Left kidney (tissue), 8 donors: ENCODE results near the gene IPO5. TPM values are rescaled to one million over a fixed set of nuclear protein-coding genes. Genes with fewer than 3 reads are reported as not detected.

Experiments used
- DNase-seq: peaks from one replicate; pipeline ENCODE4 v3.0.0-alpha.2; 2013
- long read RNA-seq, 8 donors: transcript quantifications; one replicate each; lab custom pipeline, GENCODE V29; 2026
- polyA plus RNA-seq: library from polyadenylated mRNA; unstranded; fragments of 120-200 nt; gene quantifications from one replicate; pipeline ENCODE4 v1.2.1, GENCODE V29; 2013; ENCODE audit not compliant: insufficient read length

Gene IPO5
- polyA plus RNA-seq = 211 TPM
- long read RNA-seq, donor 1, transcript IPO5-222 (26 exons, 3,419 nt) = major isoform, 17 of 46 reads
- long read RNA-seq, donor 1, partial matches to known transcripts = 28 of 46 reads
- long read RNA-seq, donor 1, other reads (novel, unspliced or antisense) = 0 of 46 reads
- long read RNA-seq, donor 2, transcript IPO5-222 (26 exons, 3,419 nt) = major isoform, 13 of 32 reads
- long read RNA-seq, donor 2, partial matches to known transcripts = 18 of 32 reads
- long read RNA-seq, donor 2, other reads (novel, unspliced or antisense) = 0 of 32 reads
- long read RNA-seq, donor 3, transcript IPO5-222 (26 exons, 3,419 nt) = major isoform, 9 of 30 reads
- long read RNA-seq, donor 3, partial matches to known transcripts = 20 of 30 reads
- long read RNA-seq, donor 3, other reads (novel, unspliced or antisense) = 0 of 30 reads
- long read RNA-seq, donor 4, partial matches to known transcripts = 6 of 6 reads
- long read RNA-seq, donor 4, other reads (novel, unspliced or antisense) = 0 of 6 reads
- long read RNA-seq, donor 5, transcript IPO5-222 (26 exons, 3,419 nt) = major isoform, 22 of 40 reads
- long read RNA-seq, donor 5, partial matches to known transcripts = 18 of 40 reads
- long read RNA-seq, donor 5, other reads (novel, unspliced or antisense) = 0 of 40 reads
- long read RNA-seq, donor 6, transcript IPO5-222 (26 exons, 3,419 nt) = major isoform, 7 of 28 reads
- long read RNA-seq, donor 6, partial matches to known transcripts = 20 of 28 reads
- long read RNA-seq, donor 6, other reads (novel, unspliced or antisense) = 0 of 28 reads
- long read RNA-seq, donor 7, transcript IPO5-222 (26 exons, 3,419 nt) = major isoform, 18 of 48 reads
- long read RNA-seq, donor 7, partial matches to known transcripts = 28 of 48 reads
- long read RNA-seq, donor 7, other reads (novel, unspliced or antisense) = 0 of 48 reads
- long read RNA-seq, donor 8, transcript IPO5-222 (26 exons, 3,419 nt) = major isoform, 8 of 9 reads
- long read RNA-seq, donor 8, partial matches to known transcripts = 0 of 9 reads
- long read RNA-seq, donor 8, other reads (novel, unspliced or antisense) = 0 of 9 reads

DNA sequence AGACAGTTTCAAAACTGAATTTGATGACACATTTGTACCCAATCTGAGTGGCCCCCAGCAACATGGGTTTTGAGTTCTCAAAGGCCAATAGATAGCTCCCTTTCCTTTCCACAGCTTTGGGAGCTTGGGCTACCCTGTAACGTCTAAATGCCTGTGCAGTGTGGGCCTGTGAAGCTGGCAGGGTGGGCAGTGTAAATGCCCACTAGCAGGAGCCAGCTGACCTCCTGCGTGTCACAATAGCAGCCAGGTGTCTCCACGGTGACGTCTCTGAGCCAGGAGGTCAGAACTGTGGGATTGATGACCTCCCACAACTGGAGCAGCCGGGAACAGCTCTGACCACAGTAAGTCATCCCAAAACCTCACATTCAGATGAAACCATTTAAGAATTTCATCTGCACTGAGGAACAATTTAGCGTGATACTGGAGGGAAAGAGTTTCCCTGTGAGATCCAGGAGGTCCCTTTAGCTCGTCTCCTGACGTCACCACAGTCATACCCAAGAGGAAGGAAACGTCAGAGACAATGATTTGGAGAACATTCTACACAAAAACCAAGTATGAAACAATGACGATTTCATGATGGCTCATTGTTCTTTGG, at the start of gene IPO5:
TSS of gene IPO5 (plus strand) at position 300 of the 595 bp plus-strand sequence. CDS start 23,022 bp downstream, outside the sequence.
- DNase-seq = no peak

DNA sequence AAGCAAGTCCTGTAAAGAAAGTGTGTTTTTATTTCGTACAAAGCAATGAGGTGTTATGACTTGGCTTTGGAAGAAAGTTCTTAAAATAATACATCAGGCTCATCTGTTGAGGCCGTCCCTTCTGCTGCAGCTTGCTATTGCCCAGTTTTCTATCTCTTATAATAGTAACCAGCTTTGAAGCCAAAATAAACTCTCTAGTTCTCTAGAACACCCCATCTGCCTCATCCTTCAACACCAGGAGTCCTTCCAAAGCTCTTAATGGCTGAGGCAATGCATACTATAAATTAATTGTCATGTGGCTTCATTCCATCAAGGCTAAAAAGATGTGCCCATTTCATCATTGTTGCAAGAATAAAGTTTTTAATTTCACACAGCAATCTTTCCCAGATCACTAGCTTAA, 49.4 kb upstream of the IPO5 start:
- DNase-seq = no peak

DNA sequence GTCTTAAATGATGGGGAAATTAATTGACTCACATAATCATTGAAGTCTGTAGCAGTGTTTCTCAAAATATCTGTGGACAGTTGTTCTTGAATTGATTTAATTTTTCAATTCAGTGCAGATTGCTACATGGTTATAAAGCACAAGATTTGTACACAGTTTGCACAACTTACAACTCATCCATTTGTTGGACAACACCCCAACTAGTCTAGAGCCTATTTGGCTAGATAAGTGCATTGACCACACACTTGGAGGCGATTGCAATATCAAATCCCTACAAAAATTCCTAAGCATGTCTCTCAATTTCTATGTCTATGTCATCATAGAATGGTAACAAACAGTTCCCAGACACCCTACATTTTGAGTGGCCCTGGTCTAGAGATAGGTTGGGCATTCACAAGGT, 48.0 kb upstream of the IPO5 start:
- DNase-seq = no peak

DNA sequence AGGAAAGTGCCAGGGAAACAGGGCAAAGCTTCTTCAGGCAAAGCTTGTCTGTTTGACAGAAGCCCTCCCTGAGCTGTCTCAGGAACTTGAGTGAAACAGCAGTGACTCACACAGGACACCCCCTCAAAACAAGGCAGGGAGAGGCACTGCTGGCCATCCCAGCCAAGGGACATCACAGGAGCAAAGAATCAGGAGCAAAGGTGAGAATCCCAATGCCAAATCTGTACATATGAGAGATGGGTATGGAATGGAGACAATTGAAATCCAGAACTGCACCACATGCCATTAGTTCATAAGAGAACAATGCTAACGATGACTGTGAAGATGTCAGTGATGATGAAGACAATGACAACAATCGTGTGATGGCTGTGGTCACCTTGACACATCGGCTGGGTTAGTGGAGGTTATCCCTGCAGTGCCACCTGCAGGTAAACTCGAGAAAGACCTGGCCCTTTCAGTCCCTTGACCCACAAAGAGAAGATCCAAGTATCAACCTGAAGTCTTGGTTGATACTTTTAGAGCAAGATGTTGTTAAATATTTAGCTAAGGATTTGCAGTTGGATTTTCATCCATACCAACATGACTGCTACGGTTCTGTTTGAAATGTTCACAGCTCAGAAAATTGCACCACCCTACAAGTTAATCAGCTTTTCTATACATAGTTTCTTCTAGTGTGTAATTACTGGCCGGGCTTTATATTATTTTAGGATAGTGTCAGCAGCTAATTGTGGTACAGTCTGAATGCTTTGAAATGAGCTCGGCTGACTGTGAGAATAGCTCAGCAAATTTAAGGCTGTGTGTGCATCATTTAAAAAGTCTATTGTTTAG, 42.0 kb upstream of the IPO5 start:
- DNase-seq = no peak

DNA sequence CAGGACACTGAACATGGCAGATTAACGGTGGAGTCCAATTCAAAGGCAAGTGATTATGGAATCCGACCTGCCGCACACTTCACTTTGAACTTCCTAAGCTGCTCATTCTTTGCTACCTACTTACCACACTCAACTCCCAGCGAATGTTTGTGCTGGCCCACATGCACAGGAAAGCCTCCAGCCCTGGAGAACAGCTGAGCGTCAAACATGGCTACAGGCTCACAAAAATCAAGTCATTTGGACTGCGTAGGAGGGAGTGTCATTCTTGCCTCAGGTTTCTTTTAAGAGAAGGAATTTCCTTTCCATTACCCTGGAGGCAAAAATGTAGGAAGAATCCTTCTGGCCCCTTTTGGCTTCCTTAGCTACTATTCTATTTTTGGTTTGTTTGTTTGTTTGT, 41.3 kb upstream of the IPO5 start:
- DNase-seq = no peak

DNA sequence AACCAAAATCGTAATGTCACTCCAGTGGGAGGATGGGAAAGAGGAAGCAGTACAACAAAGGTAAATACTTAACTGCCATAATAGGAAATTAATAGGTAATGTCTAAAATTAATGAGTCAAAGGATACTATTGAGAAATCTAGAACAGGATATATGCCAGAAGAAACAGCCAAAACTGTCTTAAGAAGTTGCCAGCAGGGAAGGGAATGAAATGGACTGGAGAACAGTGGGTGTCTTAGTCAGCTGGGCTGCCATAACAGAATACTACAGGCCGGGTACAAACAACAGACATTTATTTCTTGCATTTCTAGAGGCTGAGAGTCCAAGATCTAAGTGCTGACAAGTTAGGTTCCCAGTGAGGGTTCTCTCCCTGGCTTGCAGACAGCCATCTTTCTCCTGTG, 40.3 kb upstream of the IPO5 start:
- DNase-seq = no peak

DNA sequence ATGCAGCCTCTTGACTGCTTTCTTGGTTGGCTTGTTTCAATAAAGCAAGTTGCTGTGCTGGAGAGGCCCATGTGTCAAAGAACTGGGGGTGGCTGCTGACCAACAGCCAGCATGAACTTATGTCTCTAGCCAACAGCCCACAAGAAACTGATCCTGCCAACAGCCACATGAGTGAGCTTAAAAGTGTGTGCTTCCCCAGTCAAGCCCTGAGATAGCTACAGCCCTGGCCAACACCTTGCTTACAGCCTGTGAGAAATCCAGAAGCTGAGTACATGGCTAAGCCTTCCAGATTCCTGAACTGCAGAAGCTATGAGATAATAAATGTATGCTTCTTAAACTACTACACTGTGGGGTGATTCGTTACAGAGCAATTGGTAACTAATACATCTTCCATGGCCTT, 38.9 kb upstream of the IPO5 start:
- no peak for DNase-seq

DNA sequence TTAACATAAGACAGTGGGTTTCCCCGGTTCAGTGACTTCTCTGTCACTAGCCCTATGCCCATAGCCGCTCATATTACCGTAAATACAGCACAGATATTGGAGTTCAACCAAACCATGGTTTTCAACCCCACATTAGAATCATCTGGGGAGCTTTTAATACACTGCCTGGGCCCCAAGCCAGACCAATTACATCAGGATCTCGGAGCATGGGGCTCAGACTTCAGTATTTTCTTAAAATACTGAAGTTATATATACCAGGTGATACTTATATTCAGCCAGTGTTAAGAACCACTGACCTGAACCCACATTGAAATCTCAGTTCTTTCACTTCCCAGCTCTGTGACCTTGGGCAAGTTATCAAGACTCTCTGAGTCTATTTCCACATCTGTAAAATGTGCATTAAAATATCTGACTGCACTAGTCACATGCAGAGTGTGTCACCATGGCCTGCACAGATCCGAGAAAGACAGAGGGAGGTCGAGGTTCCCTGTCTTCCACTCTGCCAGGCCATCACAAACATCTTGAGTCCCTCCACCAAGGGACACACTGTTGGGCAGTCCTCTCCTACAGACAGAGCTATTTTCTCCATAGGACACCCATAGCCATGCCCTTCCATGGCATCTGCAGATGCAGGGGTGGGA, 32.2 kb upstream of the IPO5 start:
- no peak for DNase-seq

DNA sequence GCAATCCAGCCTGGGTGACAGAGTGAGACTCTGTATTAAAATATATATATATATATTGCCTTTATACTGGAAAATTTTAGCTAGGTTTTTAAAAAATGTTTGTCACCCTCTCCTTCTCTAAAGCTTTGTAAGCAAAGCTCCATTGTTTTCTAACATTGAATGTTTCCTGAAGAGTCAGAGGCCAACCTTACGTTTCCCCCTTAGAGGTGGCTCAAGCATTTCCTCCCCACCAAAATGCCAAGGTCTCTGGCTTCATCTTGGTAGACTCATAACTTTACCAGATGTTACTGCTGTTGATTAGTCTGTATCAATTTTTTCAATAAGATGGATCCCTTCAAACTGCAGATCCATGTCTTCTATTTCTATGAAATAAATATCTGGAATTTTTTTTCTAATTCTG, 25.2 kb upstream of the IPO5 start:
- no peak for DNase-seq

DNA sequence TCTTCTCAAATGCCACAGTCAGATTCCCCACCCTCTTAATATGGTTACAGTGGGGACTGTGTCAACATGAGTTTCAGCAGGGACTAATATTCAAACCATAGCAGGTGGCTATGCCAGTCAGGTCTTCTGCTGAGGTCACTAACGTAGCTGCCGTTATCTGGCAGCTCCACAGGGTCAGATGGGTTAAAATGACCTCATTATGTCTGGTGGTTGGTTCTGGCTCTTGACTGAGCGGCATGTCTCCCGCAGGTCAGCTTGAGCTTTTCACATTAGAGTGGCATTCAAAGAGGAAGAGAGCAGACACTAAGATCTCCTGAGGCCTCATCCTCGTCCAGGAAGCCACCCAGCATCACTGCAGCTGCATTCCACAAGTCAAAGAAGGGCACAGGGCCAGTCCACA, 21.4 kb upstream of the IPO5 start:
- DNase-seq = no peak

DNA sequence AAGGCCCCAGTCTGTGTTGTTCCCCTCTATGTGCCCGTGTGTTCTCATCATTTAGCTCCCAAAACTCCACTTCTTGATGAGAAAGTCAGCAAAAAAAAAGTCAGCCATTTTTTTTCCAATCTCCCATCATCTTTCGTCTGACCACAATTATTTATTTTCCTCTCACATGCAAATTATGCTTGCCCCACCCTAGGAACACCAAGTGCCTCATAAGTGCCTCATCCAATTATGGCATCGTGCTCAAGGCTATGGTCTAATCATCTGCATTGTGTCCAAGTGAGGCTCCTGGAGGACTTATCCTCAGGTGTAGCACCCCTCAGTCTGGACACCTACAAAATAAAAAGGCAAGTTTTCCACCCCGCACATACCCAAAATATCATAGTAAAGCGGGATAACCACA, 20.8 kb upstream of the IPO5 start:
- DNase-seq = no peak

DNA sequence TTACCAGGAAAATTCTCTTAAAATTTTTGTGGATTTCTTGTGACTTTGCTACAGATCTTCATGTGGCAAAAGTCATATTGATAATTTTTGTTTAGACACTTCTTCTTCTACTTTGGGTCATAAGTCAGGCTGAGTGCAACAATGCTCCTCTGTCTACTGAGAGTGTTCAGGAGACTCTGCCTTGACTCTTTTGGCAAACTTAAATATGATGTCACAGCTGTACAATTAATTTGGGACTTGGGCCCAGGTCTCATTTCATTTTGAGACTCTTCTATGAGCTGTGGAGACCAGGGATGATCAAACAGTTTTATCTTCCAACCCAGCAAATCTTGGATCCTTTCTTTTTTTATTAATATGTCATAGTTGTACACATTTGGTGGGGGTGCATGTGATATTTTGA, 19.7 kb upstream of the IPO5 start:
- DNase-seq = no peak

DNA sequence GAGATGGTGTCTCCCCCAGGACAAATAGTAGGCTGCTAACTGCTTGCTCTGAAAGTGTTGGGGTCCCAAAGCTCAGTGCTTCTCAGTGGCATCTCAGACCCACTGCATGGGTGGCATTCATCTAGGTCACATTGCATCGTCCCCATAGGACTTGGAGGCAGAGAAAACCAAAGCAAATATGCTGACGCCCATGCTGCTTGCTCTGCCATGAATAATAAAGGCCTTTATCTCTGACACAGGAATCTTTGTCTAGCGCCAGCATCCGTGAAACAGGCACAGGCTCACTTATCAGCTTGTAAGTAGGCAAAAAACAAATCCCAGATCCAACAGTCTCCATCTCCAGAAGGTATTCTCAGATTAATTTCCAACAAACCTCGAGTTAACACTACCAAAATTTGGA, 18.9 kb upstream of the IPO5 start:
- no peak for DNase-seq

DNA sequence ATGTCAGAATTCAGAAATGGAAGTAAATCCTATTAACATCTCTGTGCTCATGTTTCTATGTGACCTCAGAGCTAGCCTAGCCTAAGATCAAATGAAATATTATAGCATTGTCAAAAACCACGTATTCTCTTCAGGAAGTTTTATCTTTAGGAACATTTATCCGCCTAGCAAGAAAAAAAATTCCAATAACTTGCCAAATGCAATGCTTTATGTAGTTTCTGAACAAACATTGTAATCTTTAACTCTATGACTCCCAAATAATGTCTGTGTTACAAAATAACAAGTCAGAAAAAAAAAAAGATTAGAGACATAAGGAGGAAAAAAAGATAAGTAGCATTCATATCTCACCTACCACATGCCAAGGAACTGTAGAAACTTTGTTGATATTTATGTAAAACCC, 18.4 kb upstream of the IPO5 start:
- no peak for DNase-seq

DNA sequence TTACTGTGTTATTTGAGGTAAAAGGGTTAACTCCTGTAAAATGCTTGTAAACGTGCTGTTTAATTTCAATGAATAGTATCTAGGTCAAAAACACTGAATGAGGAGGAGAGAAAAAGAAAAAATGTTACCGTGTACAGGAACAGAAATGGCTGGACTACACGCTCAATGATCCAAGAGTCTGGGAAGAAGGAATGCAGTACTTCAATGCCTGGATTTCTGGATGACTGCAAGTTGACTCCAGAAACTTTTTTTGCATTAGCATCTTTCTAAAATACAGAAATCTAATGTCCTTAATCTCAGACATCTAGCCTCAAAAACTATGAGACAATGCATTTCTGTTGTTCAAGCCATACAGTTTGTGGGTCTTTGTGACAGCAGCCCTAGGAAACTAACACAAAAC, 17.4 kb upstream of the IPO5 start:
- DNase-seq = no peak

DNA sequence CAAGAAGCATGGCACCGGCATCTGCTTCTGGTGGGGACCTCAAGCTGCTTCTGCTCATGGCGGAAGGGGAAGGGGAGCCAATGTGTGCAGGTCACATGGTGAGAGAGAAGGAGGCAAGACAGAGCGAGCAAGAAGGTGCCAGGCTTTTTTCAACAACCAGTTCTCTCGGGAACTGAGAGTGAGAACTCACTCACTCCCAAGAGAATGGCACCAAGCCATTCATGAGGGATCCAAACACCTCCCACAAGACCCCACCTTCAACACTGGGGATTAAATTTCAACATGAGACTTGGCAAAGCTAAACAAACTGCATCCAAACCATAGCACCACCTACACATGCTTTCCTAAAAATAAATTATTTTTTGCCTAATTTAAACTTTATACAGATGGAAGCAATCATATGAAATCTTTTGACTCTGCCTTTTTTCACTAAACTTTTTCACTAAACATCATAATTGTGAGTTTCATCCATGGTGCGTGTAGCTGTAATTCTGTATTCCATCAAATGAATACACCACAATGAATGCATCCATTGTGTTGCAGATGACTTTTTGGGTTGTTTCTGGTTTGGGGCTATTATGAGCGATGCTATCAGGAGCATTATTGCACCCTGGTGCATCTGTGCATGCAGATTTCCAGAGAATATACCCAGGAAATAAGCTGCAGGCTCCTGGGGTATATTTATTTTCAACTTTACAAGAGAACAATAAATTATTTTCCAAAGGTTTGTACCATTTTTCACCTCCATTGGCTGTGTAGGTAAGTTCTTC, 14.6 kb upstream of the IPO5 start:
- DNase-seq = no peak

DNA sequence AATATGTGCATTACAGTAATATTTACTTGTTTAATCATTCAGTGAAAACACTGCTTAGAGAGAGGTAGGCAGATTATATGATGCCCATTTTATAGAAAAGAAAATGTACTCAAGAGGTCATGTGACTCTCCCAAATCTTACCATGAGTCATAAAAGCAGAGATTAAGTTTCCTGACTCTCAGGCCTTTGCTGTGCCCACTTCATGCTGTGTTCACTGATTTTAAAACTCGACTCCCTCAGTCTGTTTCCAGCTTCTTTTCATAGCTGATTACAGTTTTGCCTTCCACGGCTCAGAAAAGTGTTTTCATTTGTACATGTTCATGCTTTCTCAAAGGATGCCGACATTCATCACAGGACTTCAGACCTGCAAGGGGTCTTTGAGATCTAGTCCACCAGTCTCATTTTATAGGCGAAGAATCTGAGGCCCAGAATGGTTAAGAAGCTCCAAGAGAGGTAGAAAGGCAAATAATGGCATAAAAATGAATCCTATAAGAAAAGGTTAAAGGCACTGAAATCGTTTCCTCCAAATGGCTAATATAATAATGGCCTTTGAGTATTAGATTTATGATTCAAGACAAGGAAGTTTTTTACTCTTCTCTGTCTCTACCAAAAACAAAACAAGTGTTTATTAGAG, 9.0 kb upstream of the IPO5 start:
- DNase-seq = no peak

DNA sequence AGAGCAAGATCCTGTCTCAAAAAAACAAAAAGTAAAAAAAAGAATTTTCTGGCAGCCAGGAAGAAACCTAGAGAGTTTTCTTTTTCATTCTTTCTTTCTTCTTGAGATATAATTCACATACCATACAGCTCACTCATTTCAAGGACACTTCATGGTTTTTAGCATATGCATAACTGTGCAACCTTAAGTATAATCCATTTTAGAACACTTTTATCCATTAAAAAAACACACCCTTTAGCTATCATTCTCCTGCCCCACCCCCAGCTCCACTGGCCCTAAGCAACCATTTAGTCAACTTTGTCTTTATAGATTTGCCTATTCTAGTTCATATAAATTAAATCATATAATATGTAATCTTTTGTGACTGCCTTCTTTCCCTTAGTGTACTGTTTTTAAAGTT, 8.1 kb upstream of the IPO5 start:
- no peak for DNase-seq

DNA sequence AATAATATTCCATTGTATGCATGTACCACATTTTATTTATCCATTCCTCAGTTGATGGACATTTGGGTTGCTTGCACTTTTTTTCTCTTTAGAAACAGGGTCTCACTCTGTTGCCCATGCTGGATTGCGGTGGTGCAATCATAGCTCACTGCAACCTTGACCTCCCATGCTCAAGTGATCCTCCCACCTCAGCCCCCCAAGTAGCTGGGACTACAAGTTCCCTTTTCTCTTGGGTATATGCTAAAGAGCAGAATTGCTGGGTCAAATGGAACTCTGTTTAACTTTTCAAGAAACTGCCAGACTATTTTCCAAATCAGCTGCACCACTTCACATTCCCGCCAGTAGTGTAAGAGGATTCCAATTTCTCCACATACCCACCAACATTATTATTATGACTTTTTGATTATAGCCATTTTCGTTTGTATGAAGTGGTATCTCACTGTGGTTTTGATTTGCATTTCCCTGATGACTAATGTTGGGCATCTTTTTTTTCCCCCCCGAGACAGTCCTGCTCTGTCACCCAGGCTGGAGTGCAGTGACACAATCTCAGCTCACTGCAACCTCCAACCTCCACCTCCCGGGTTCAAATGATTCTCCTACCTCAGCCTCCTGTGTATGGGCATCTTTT, 7.6 kb upstream of the IPO5 start:
- DNase-seq = no peak
